Activated CD4-positive, alpha-beta T cell treated with anti-CD3 and anti-CD28 coated beads for 36 hours (primary cell): Measurements from ENCODE around the gene RGS7BP. TPM values are rescaled to one million over a fixed set of nuclear protein-coding genes. Genes with fewer than 3 reads are reported as not detected.

Experiments used
- ATAC-seq: fragments of 200-7000 bp; cut with Tn5 transposase; one replicate; pipeline ENCODE4 v1.10.0; 2021; ENCODE audit warnings: mild to moderate bottlenecking, moderate library complexity
- CTCF ChIA-PET: fragments of 350-600 bp; sonication (Branson Sonifier 250); formaldehyde crosslinking; loops from one replicate; lab custom pipeline; 2021; ENCODE audit warnings: antibody characterized with exemption; lab: Charles Lee
- POLR2A ChIA-PET: fragments of 350-600 bp; sonication (Branson Sonifier 250); formaldehyde crosslinking; loops from one replicate; lab custom pipeline; 2021; ENCODE audit warnings: antibody characterized with exemption, inconsistent platforms; lab: Charles Lee
- DNase-seq: peaks from one replicate; pipeline ENCODE4 v3.0.0-alpha.2; 2020
- H3K27ac Mint-ChIP-seq: one replicate; pipeline ENCODE4 v1.8.0; 2021; ENCODE audit warnings: mixed read lengths
- H3K27me3 Mint-ChIP-seq: one replicate; pipeline ENCODE4 v1.8.0; 2021; ENCODE audit warnings: mixed read lengths
- H3K36me3 Mint-ChIP-seq: one replicate; pipeline ENCODE4 v1.8.0; 2021; ENCODE audit warnings: low read depth, mixed read lengths
- H3K4me1 Mint-ChIP-seq: one replicate; pipeline ENCODE4 v1.8.0; 2021; ENCODE audit warnings: mixed read lengths
- H3K4me3 Mint-ChIP-seq: one replicate; pipeline ENCODE4 v1.8.0; 2021; ENCODE audit warnings: mild to moderate bottlenecking, moderate library complexity, mixed read lengths
- H3K9me3 Mint-ChIP-seq: one replicate; pipeline ENCODE4 v1.8.0; 2021; ENCODE audit warnings: low read depth, mixed read lengths
- intact Hi-C, 2 experiments: fragments of 100-400 bp; cut with DNase I in 1 of 2; cut with micrococcal nuclease in 1 of 2; formaldehyde crosslinking; loops; one replicate each; pipeline versions ENCODE4 v1.14.2 to v1.15.1; 2022 to 2024; cut with DNase I, micrococcal nuclease
- total RNA-seq, 2 experiments: library from RNA; stranded (reverse); gene quantifications; one replicate each; pipeline ENCODE4 v1.2.3, GENCODE V29; 2021

Gene RGS7BP
- total RNA-seq, 2 experiments from 2014 or later: not detected

GRCh38 chr5:64634997-64635686, 129.3 kb downstream of the RGS7BP start:
- intact Hi-C loops: loop anchor here (1.0 to 5.0 kb wide), 4 partner anchors 132 to 848 kb away; partner anchors contain the start of genes CWC27 (in 1 of the 2) and SREK1IP1 (in 1 of the 2)
- DNase-seq (no peak), ATAC-seq (peak; percentile 23)
- Mint-ChIP-seq H3K4me1 (peaks cover 4% of the 10 kb centered on the region), H3K36me3 (no peaks in the 10 kb centered on the region), H3K27ac (no peak overlapping the region), H3K27me3 (peaks cover 28% of the 10 kb centered on the region), H3K9me3 (no peaks in the 10 kb centered on the region), H3K4me3 (no peak overlapping the region)
- POLR2A ChIA-PET: no interaction called here
- CTCF ChIA-PET: interaction anchor here (0.6 to 7.2 kb wide), 11 partner anchors 9 to 153 kb away, joined by 3 to 67 read pairs (median 4); partner anchors contain the start of gene SREK1IP1

- Mint-ChIP-seq H3K4me1 (peaks cover 4% of the 10 kb centered on the region), H3K27ac (no peak overlapping the region), H3K4me3 (no peak overlapping the region), H3K36me3 (no peaks in the 10 kb centered on the region), H3K9me3 (no peaks in the 10 kb centered on the region), H3K27me3 (peaks cover 28% of the 10 kb centered on the region)
- ChIA-PET POLR2A (no interaction called here), CTCF (interaction anchor here (0.7 to 7.2 kb wide), 4 partner anchors 10 to 146 kb away, joined by 3 to 67 read pairs (median 4); no protein-coding TSS in a partner anchor)
- intact Hi-C loops: loop anchor here in 1 of 2 experiments (5.0 kb wide), 1 partner anchor 130 kb away; the partner anchor contains the start of genes CWC27 and SREK1IP1
- ATAC-seq: peak; percentile 51
- DNase-seq: peak; percentile 16
Observed at GRCh38 chr5:64637144-64637543, 131.3 kb downstream of the RGS7BP start.

GRCh38 chr5:64637837-64638443, 132.1 kb downstream of the RGS7BP start:
- H3K4me3 Mint-ChIP-seq: no peak overlapping the region
- intact Hi-C loops: loop anchor here in 1 of 2 experiments (5.0 kb wide), 1 partner anchor 129 kb away; the partner anchor contains the start of genes CWC27 and SREK1IP1
- POLR2A ChIA-PET: no interaction called here
- no peak for ATAC-seq
- no peaks in the 10 kb centered on the region for H3K36me3 Mint-ChIP-seq
- no peak overlapping the region for H3K27ac Mint-ChIP-seq
- CTCF ChIA-PET: interaction anchor here (0.7 to 7.2 kb wide), 5 partner anchors 11 to 145 kb away, joined by 3 to 67 read pairs (median 4); no protein-coding TSS in a partner anchor
- no peaks in the 10 kb centered on the region for H3K9me3 Mint-ChIP-seq
- DNase-seq: no peak
- peaks cover 4% of the 10 kb centered on the region for H3K4me1 Mint-ChIP-seq
- peaks cover 28% of the 10 kb centered on the region for H3K27me3 Mint-ChIP-seq

- Mint-ChIP-seq H3K36me3 (no peaks in the 10 kb centered on the region), H3K9me3 (no peaks in the 10 kb centered on the region), H3K4me1 (no peaks in the 10 kb centered on the region), H3K27me3 (no peaks in the 10 kb centered on the region), H3K4me3 (no peak overlapping the region), H3K27ac (no peak overlapping the region)
- ChIA-PET POLR2A (no interaction called here), CTCF (interaction anchor here (1.3 kb wide), 1 partner anchor 10 kb away, joined by 3 read pairs; no protein-coding TSS in a partner anchor)
- intact Hi-C loops: no loop called here
- ATAC-seq (no peak), DNase-seq (no peak)
Observed at GRCh38 chr5:64644831-64645230, 139.0 kb downstream of the RGS7BP start.

GRCh38 chr5:64646169-64646568, 140.4 kb downstream of the RGS7BP start:
- Mint-ChIP-seq H3K4me3 (no peak overlapping the region), H3K27me3 (no peaks in the 10 kb centered on the region), H3K9me3 (no peaks in the 10 kb centered on the region), H3K4me1 (no peaks in the 10 kb centered on the region), H3K27ac (no peak overlapping the region), H3K36me3 (no peaks in the 10 kb centered on the region)
- DNase-seq (no peak), ATAC-seq (no peak)
- ChIA-PET POLR2A (no interaction called here), CTCF (interaction anchor here (0.9 to 1.1 kb wide), 2 partner anchors 10 to 15 kb away, joined by 3 read pairs; no protein-coding TSS in a partner anchor)
- intact Hi-C loops: no loop called here

- no peaks in the 10 kb centered on the region for H3K27me3 Mint-ChIP-seq
- H3K4me3 Mint-ChIP-seq: no peak overlapping the region
- intact Hi-C loops: no loop called here
- POLR2A ChIA-PET: no interaction called here
- H3K4me1 Mint-ChIP-seq: no peaks in the 10 kb centered on the region
- no peaks in the 10 kb centered on the region for H3K36me3 Mint-ChIP-seq
- ATAC-seq (no peak), DNase-seq (no peak)
- no peak overlapping the region for H3K27ac Mint-ChIP-seq
- no peaks in the 10 kb centered on the region for H3K9me3 Mint-ChIP-seq
- CTCF ChIA-PET: no interaction called here
Observed at GRCh38 chr5:64649512-64649911, 143.7 kb downstream of the RGS7BP start.

- ATAC-seq (no peak), DNase-seq (no peak)
- ChIA-PET CTCF (no interaction called here), POLR2A (no interaction called here)
- Mint-ChIP-seq H3K9me3 (peaks cover 4% of the 10 kb centered on the region), H3K4me1 (no peaks in the 10 kb centered on the region), H3K27ac (no peak overlapping the region), H3K36me3 (no peaks in the 10 kb centered on the region), H3K27me3 (no peaks in the 10 kb centered on the region), H3K4me3 (no peak overlapping the region)
- intact Hi-C loops: no loop called here
Observed at GRCh38 chr5:64653766-64654560, 148.1 kb downstream of the RGS7BP start.

GRCh38 chr5:64654561-64654938, 148.7 kb downstream of the RGS7BP start:
- DNase-seq (no peak), ATAC-seq (no peak)
- Mint-ChIP-seq H3K4me3 (no peak overlapping the region), H3K4me1 (no peaks in the 10 kb centered on the region), H3K27me3 (no peaks in the 10 kb centered on the region), H3K9me3 (peaks cover 4% of the 10 kb centered on the region), H3K27ac (no peak overlapping the region), H3K36me3 (no peaks in the 10 kb centered on the region)
- ChIA-PET POLR2A (no interaction called here), CTCF (no interaction called here)
- intact Hi-C loops: no loop called here

- ATAC-seq (no peak), DNase-seq (no peak)
- Mint-ChIP-seq H3K27ac (no peak overlapping the region), H3K27me3 (peaks cover 2% of the 10 kb centered on the region), H3K36me3 (no peaks in the 10 kb centered on the region), H3K9me3 (peaks cover 4% of the 10 kb centered on the region), H3K4me1 (no peaks in the 10 kb centered on the region), H3K4me3 (no peak overlapping the region)
- intact Hi-C loops: no loop called here
- ChIA-PET POLR2A (no interaction called here), CTCF (interaction anchor here (0.8 to 1.4 kb wide), 2 partner anchors 9 to 18 kb away, joined by 3 read pairs; no protein-coding TSS in a partner anchor)
Observed at GRCh38 chr5:64655596-64655995, 149.8 kb downstream of the RGS7BP start.

- no peak overlapping the region for H3K27ac Mint-ChIP-seq
- no peak for ATAC-seq
- no peak for DNase-seq
- H3K27me3 Mint-ChIP-seq: peaks cover 4% of the 10 kb centered on the region
- H3K4me3 Mint-ChIP-seq: no peak overlapping the region
- POLR2A ChIA-PET: no interaction called here
- no peaks in the 10 kb centered on the region for H3K4me1 Mint-ChIP-seq
- no peaks in the 10 kb centered on the region for H3K36me3 Mint-ChIP-seq
- H3K9me3 Mint-ChIP-seq: peaks cover 4% of the 10 kb centered on the region
- intact Hi-C loops: no loop called here
- CTCF ChIA-PET: interaction anchor here (0.6 to 1.0 kb wide), 5 partner anchors 22 to 33 kb away, joined by 3 to 4 read pairs (median 3); no protein-coding TSS in a partner anchor
Observed at GRCh38 chr5:64659289-64659688, 153.5 kb downstream of the RGS7BP start.
